Vagina (tissue), 2 donors: ENCODE data around the gene ABLIM1.

Experiments
- CTCF ChIP-seq, 3 experiments: fragments of 450-650 bp in 2 of 3; fragments of 200-600 bp in 1 of 3; sonication (generic) in 1 of 3; IDR thresholded peaks; one replicate each; pipeline ENCODE4 v1.5.1; 2017 to 2019; ENCODE audit warnings: antibody characterized with exemption in 3 of 3, mild to moderate bottlenecking in 2 of 3, moderate library complexity in 2 of 3
- POLR2A ChIP-seq, 2 donors: fragments of 450-650 bp; IDR thresholded peaks; one replicate each; pipeline ENCODE4 v1.6.1; 2017; ENCODE audit warnings: antibody characterized with exemption in 2 of 2, mild to moderate bottlenecking in 2 of 2, moderate library complexity in 2 of 2
- POLR2AphosphoS5 ChIP-seq, 2 donors: sonication (generic); formaldehyde crosslinking; IDR thresholded peaks; one replicate each; pipeline ENCODE4 v1.9.0; 2017; ENCODE audit warnings: antibody characterized with exemption in 2 of 2, mild to moderate bottlenecking in 2 of 2, low read depth in 1 of 2; ENCODE audit not compliant: insufficient read depth in 1 of 2

- no peak for TF ChIP-seq CTCF (IDR thresholded peaks at IDR 0.05)
- TF ChIP-seq POLR2A (IDR thresholded peaks at IDR 0.05), result no peak
- no peak for TF ChIP-seq POLR2AphosphoS5 (IDR thresholded peaks at IDR 0.05; ENCODE audit: insufficient read depth in 1 of 2, low read depth in 1 of 2)
Observed at GRCh38 chr10:114486938-114487814, 170.9 kb downstream of the ABLIM1 start.
